Measurements from ENCODE around the gene TMEM95. TPM values are rescaled to one million over a fixed set of nuclear protein-coding genes. Genes with fewer than 3 reads are reported as not detected.

Gene TMEM95
- total and polyA plus RNA-seq, 2 of the 8 experiments (the other 6 are each of a cell fraction or from before 2014, with no cell fraction given) = not detected

GRCh38 chr17:7312432-7313087, 42.4 kb upstream of the TMEM95 start:
- Histone ChIP-seq H3K79me2 (ENCODE audit: control insufficient read depth in 1 of 2, insufficient read depth in 2 of 2, low read length in 2 of 2) (peaks cover 17 to 43% of the 10 kb centered on the region in 2 experiments), H3K56ac (replicated peaks; ENCODE audit: insufficient read length, low read depth, low read length) (no peak overlapping the region), H3K4ac (replicated peaks; ENCODE audit: insufficient read length, low read depth, low read length) (no peak overlapping the region), H3K9me3 (ENCODE audit: insufficient read depth in 2 of 2, low read depth in 1 of 2, low read length in 1 of 2) (no peaks in the 10 kb centered on the region), H3K36me3 (ENCODE audit: control insufficient read depth in 2 of 4, insufficient read depth in 4 of 4, low read length in 3 of 4) (peaks cover 27 to 51% (median 36%) of the 10 kb centered on the region in 4 experiments), H2BK120ac (replicated peaks; ENCODE audit: low read depth, low read length) (no peak overlapping the region), H3K18ac (ENCODE audit: extremely low read depth, low read length) (no peak overlapping the region), H3K4me2 (ENCODE audit: insufficient read depth in 1 of 2, low read depth in 2 of 2, low read length in 2 of 2) (peak overlapping the region in 1 of 2 experiments; percentile 67; a peak in 1 of 4 replicates), H3K23ac (ENCODE audit: insufficient read length) (no peak overlapping the region), H3K4me3 (ENCODE audit: extremely low read depth in 1 of 4, insufficient read depth in 2 of 4, low read depth in 3 of 4, low read length in 4 of 4) (no peak overlapping the region), H3K4me1 (replicated peaks in 1 of 4; ENCODE audit: control insufficient read depth in 3 of 4, insufficient read depth in 4 of 4, low read length in 3 of 4) (peaks cover 0 to 16% (median 8%) of the 10 kb centered on the region in 4 experiments; a peak in 5 of 7 replicates), H4K20me1 (replicated peaks in 1 of 2; ENCODE audit: control insufficient read depth in 1 of 2, insufficient read depth in 2 of 2, low read length in 2 of 2) (peaks cover 21 to 28% of the 10 kb centered on the region in 2 experiments), H3K79me1 (ENCODE audit: low read depth, low read length) (peaks cover 12% of the 10 kb centered on the region), H2BK20ac (ENCODE audit: low read length) (no peak overlapping the region), H2BK5ac (ENCODE audit: low read depth, low read length) (no peak overlapping the region), H2AFZ (ENCODE audit: low read length) (no peak overlapping the region), H2BK15ac (ENCODE audit: low read length) (no peak overlapping the region), H3K27ac (ENCODE audit: low read depth, low read length) (no peak overlapping the region), H4K5ac (ENCODE audit: insufficient read length, low read depth, low read length) (no peak overlapping the region), H3K27me3 (replicated peaks in 1 of 4; ENCODE audit: control insufficient read depth in 3 of 4, extremely low read depth in 1 of 4, insufficient read depth in 3 of 4, low read length in 3 of 4) (no peaks in the 10 kb centered on the region), H3K9ac (replicated peaks in 1 of 4; ENCODE audit: extremely low read depth in 1 of 4, low read depth in 3 of 4, low read length in 3 of 4) (no peak overlapping the region), H4K91ac (replicated peaks; ENCODE audit: insufficient read length, low read length) (no peak overlapping the region), H2BK12ac (ENCODE audit: low read depth, low read length) (no peak overlapping the region), H3K23me2 (ENCODE audit: low read depth, low read length) (peaks cover 10% of the 10 kb centered on the region), H2AK5ac (ENCODE audit: low read depth, low read length) (no peak overlapping the region), H4K8ac (ENCODE audit: extremely low read depth, insufficient read depth, low read length) (no peak overlapping the region), H3K14ac (ENCODE audit: insufficient read length) (no peak overlapping the region)
- DNase-seq (ENCODE audit: low read depth in 1 of 2, low spot score in 2 of 2) (no peak), FAIRE-seq (no peak)
- ChIA-PET CTCF (ENCODE audit: partially characterized antibody) (interaction anchor here (0.7 to 3.3 kb wide), 23 partner anchors 10 to 254 kb away, joined by 3 to 17 read pairs (median 4); partner anchors contain the start of genes ACADVL, ACAP1, DLG4 and GABARAP), POLR2A (ENCODE audit: partially characterized antibody) (interaction anchor here (0.8 to 11.3 kb wide), 32 partner anchors 8 to 291 kb away, joined by 3 to 223 read pairs (median 8); partner anchors contain the start of genes ACADVL, ACAP1, CD68 and CLDN7)
- WGBS, 2 experiments (ENCODE audit: extremely low coverage in 1 of 2, insufficient coverage in 1 of 2, insufficient read length in 1 of 2, insufficient replicate concordance in 2 of 2, low coverage in 1 of 2, low lambda C conversion rate in 2 of 2, missing lambda C conversion rate in 1 of 2) = 90% methylated on average over 7 of the region's 7 CpGs; no CpG with 5 or more reads in 1 of the 2 experiments
- TF ChIP-seq JUN (IDR thresholded peaks at IDR 0.05; ENCODE audit: low read depth, low read length) (no peak), EGR1 (IDR thresholded peaks at IDR 0.05; ENCODE audit: borderline replicate concordance, low read depth, low read length) (no peak), POLR2AphosphoS5 (IDR thresholded peaks at IDR 0.05; ENCODE audit: low read depth, low read length) (peak; percentile 78; the same call in 1 of the 2 replicates)

Measured in H1 (cell line).